ENCODE data around the gene KCNIP3. TPM values are rescaled to one million over a fixed set of nuclear protein-coding genes. Genes with fewer than 3 reads are reported as not detected.

Gene KCNIP3
- total and polyA plus RNA-seq, 9 of the 15 experiments (the other 6 are each of a cell fraction or from before 2014, with no cell fraction given), result 0.04 TPM; not detected in 8

DNA sequence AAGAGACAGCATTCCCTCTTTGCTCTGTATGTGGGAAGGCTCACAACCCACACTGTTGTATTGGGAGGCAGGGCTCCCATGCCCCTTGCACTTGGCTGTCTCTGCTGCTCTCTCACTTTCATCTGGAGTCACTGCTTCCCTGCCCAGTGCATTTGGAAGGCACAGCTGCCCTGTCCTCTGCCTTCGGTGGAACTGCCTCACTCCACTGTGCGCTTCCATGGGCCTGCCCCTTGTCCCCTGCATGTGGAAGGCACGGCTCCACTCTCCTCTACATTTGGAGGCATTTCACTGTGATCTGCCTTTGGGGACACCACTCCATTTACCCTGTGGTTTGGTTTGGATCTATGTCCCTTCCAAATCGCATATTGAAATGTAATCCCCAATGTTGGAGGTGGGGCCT lies 32.0 kb upstream of the KCNIP3 start (continued):
- TF ChIP-seq, protein P1, sequence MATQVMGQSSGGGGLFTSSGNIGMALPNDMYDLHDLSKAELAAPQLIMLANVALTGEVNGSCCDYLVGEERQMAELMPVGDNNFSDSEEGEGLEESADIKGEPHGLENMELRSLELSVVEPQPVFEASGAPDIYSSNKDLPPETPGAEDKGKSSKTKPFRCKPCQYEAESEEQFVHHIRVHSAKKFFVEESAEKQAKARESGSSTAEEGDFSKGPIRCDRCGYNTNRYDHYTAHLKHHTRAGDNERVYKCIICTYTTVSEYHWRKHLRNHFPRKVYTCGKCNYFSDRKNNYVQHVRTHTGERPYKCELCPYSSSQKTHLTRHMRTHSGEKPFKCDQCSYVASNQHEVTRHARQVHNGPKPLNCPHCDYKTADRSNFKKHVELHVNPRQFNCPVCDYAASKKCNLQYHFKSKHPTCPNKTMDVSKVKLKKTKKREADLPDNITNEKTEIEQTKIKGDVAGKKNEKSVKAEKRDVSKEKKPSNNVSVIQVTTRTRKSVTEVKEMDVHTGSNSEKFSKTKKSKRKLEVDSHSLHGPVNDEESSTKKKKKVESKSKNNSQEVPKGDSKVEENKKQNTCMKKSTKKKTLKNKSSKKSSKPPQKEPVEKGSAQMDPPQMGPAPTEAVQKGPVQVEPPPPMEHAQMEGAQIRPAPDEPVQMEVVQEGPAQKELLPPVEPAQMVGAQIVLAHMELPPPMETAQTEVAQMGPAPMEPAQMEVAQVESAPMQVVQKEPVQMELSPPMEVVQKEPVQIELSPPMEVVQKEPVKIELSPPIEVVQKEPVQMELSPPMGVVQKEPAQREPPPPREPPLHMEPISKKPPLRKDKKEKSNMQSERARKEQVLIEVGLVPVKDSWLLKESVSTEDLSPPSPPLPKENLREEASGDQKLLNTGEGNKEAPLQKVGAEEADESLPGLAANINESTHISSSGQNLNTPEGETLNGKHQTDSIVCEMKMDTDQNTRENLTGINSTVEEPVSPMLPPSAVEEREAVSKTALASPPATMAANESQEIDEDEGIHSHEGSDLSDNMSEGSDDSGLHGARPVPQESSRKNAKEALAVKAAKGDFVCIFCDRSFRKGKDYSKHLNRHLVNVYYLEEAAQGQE (IDR thresholded peaks at IDR 0.05; ENCODE audit: borderline replicate concordance), result no peak
- TF ChIP-seq, protein P1 (CRISPR knock-in tag; IDR thresholded peaks at IDR 0.05; ENCODE audit: low read depth), result no peak
- TF ChIP-seq MYNN (IDR thresholded peaks at IDR 0.05), result no peak
- TF ChIP-seq MYNN (CRISPR knock-in tag; IDR thresholded peaks at IDR 0.05), result no peak
- TF ChIP-seq BRD4 (IDR thresholded peaks at IDR 0.05), result no peak
- TF ChIP-seq, protein P2, sequence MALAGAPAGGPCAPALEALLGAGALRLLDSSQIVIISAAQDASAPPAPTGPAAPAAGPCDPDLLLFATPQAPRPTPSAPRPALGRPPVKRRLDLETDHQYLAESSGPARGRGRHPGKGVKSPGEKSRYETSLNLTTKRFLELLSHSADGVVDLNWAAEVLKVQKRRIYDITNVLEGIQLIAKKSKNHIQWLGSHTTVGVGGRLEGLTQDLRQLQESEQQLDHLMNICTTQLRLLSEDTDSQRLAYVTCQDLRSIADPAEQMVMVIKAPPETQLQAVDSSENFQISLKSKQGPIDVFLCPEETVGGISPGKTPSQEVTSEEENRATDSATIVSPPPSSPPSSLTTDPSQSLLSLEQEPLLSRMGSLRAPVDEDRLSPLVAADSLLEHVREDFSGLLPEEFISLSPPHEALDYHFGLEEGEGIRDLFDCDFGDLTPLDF (CRISPR knock-in tag; IDR thresholded peaks at IDR 0.05), result no peak

All from K562 (cell line).